ENCODE measurements around the gene TPP1.

The TPP1 gene

GRCh38 chr11:6640036-6640984 is 21.1 kb upstream of the TPP1 start:
- TF ChIP-seq CTCF (conservative IDR thresholded peaks at IDR 0.05; ENCODE audit: low read depth, low read length): no peak
- DNase-seq (ENCODE audit: low read depth): no peak
- H3K4me3 ChIP-seq (ENCODE audit: low read depth, low read length): no peak overlapping the region

- no peak overlapping the region for H3K4me3 ChIP-seq (ENCODE audit: low read depth, low read length)
- peak; percentile 9 for TF ChIP-seq CTCF (conservative IDR thresholded peaks at IDR 0.05; ENCODE audit: low read depth, low read length)
- peak; percentile 23 for DNase-seq (ENCODE audit: low read depth)
Observed at GRCh38 chr11:6638429-6638828, 19.2 kb upstream of the TPP1 start.

- TF ChIP-seq CTCF (conservative IDR thresholded peaks at IDR 0.05; ENCODE audit: low read depth, low read length): no peak
- DNase-seq (ENCODE audit: low read depth): peak; percentile 87
- no peak overlapping the region for H3K4me3 ChIP-seq (ENCODE audit: low read depth, low read length)
Observed at GRCh38 chr11:6637871-6638270, 18.6 kb upstream of the TPP1 start.

- DNase-seq (ENCODE audit: low read depth): no peak
- no peak for TF ChIP-seq CTCF (conservative IDR thresholded peaks at IDR 0.05; ENCODE audit: low read depth, low read length)
- H3K4me3 ChIP-seq (ENCODE audit: low read depth, low read length): no peak overlapping the region
Observed at GRCh38 chr11:6636480-6636879, 17.3 kb upstream of the TPP1 start.

- peak; percentile 70 for DNase-seq (ENCODE audit: low read depth)
- TF ChIP-seq CTCF (conservative IDR thresholded peaks at IDR 0.05; ENCODE audit: low read depth, low read length): no peak
- H3K4me3 ChIP-seq (ENCODE audit: low read depth, low read length): no peak overlapping the region
Observed at GRCh38 chr11:6635082-6635932, 16.1 kb upstream of the TPP1 start.

- TF ChIP-seq CTCF (conservative IDR thresholded peaks at IDR 0.05; ENCODE audit: low read depth, low read length): no peak
- DNase-seq (ENCODE audit: low read depth): no peak
- no peak overlapping the region for H3K4me3 ChIP-seq (ENCODE audit: low read depth, low read length)
Observed at GRCh38 chr11:6634534-6634933, 15.3 kb upstream of the TPP1 start.
